Right ventricle myocardium superior (tissue), 1 donor: Measurements from ENCODE around the gene CRELD1. TPM values are rescaled to one million over a fixed set of nuclear protein-coding genes. Genes with fewer than 3 reads are reported as not detected.
A peak's percentile ranks its signal among the peaks of the same experiment; 100 is the strongest.
"Not testable (repeated sequence)": the region's sequence is repeated elsewhere in the genome, so short reads cannot be mapped to it uniquely, and the experiment has no call there.

Experiments
- ATAC-seq: fragments of 200-7000 bp; cut with Tn5 transposase; one replicate; pipeline ENCODE4 v1.9.1; 2020; ENCODE audit warnings: mild to moderate bottlenecking; ENCODE audit not compliant: poor library complexity
- DNase-seq: peaks from one replicate; pipeline ENCODE4 v3.0.0-alpha.2; 2020
- intact Hi-C: fragments of 100-400 bp; cut with DNase I; formaldehyde crosslinking; loops from one replicate; pipeline ENCODE4 v1.11.2; 2022
- total RNA-seq: library from RNA; stranded (reverse); fragmentation: NEBNext Ultra II Directional; extraction: Animal tissue kit (Norgen Biotek cat#: 25700); gene quantifications from one replicate; pipeline ENCODE4 v1.2.1, GENCODE V29; 2021
- donor health status: DM: no; HTN: yes; CAD: no; lungs with severe emphysema.

The CRELD1 gene
- total RNA-seq, 1 donor from 2014 or later, result 63.9 TPM

GRCh38 chr3:9918261-9919038 lies 15.2 kb upstream of the CRELD1 start:
- ATAC-seq (no peak), DNase-seq (no peak)
- intact Hi-C loops, result no loop called here

- DNase-seq (no peak), ATAC-seq (no peak)
- intact Hi-C loops, result no loop called here
Observed at GRCh38 chr3:9928158-9928557, 5.5 kb upstream of the CRELD1 start.

GRCh38 chr3:9930804-9931418 lies 2.7 kb upstream of the CRELD1 start:
- ATAC-seq (no peak), DNase-seq (no peak)
- intact Hi-C loops, result no loop called here

- intact Hi-C loops, result no loop called here
- no peak for DNase-seq
Observed at GRCh38 chr3:9932535-9932842, 1.1 kb upstream of the CRELD1 start.

GRCh38 chr3:9932843-9933560 lies 632 bp upstream of the CRELD1 start:
- DNase-seq (peak; percentile 89), ATAC-seq (peak; percentile 85)
- intact Hi-C loops, result no loop called here

More at GRCh38 chr3:9932535-9932842, 1.1 kb upstream of the CRELD1 start:
- no peak for ATAC-seq

GRCh38 chr3:9934235-9934621 lies 594 bp downstream of the CRELD1 start:
- intact Hi-C loops, result no loop called here
- DNase-seq, result no peak
- ATAC-seq, result no peak

- ATAC-seq, result no peak
- intact Hi-C loops, result no loop called here
- no peak for DNase-seq
Observed at GRCh38 chr3:9934993-9935392, 1.4 kb downstream of the CRELD1 start.

- intact Hi-C loops, result no loop called here
- DNase-seq (no peak), ATAC-seq (no peak)
Observed at GRCh38 chr3:9935966-9936510, 2.4 kb downstream of the CRELD1 start.

- no peak for ATAC-seq
- DNase-seq, result no peak
- intact Hi-C loops, result no loop called here
Observed at GRCh38 chr3:9937486-9938238, 4.0 kb downstream of the CRELD1 start.

GRCh38 chr3:9938966-9939365 lies 5.3 kb downstream of the CRELD1 start:
- DNase-seq (no peak), ATAC-seq (no peak)
- intact Hi-C loops, result no loop called here

GRCh38 chr3:9939906-9940305 lies 6.3 kb downstream of the CRELD1 start:
- intact Hi-C loops, ATAC-seq, DNase-seq: not testable (repeated sequence)

GRCh38 chr3:9940746-9941145 lies 7.1 kb downstream of the CRELD1 start:
- no peak for ATAC-seq
- intact Hi-C loops, result no loop called here
- no peak for DNase-seq

GRCh38 chr3:9942164-9942563 lies 8.5 kb downstream of the CRELD1 start:
- ATAC-seq, result no peak
- DNase-seq, result no peak
- intact Hi-C loops, result no loop called here

- ATAC-seq (no peak), DNase-seq (no peak)
- intact Hi-C loops, result no loop called here
Observed at GRCh38 chr3:9942934-9943690, 9.5 kb downstream of the CRELD1 start.

GRCh38 chr3:9944271-9944670 lies 10.6 kb downstream of the CRELD1 start:
- intact Hi-C loops, result no loop called here
- DNase-seq (no peak), ATAC-seq (no peak)

GRCh38 chr3:9945358-9945757 lies 11.7 kb downstream of the CRELD1 start:
- no peak for DNase-seq
- intact Hi-C loops, result no loop called here
- no peak for ATAC-seq

GRCh38 chr3:9946112-9947024 lies 12.7 kb downstream of the CRELD1 start:
- DNase-seq, result peak; percentile 94
- intact Hi-C loops, result no loop called here
- ATAC-seq, result peak; percentile 92
